ENCODE data around the gene EPGN. TPM values are rescaled to one million over a fixed set of nuclear protein-coding genes. Genes with fewer than 3 reads are reported as not detected.

The EPGN gene
- total and polyA plus RNA-seq, 5 experiments from 2014 or later: 0.70 to 1.6 TPM; not detected in 3

DNA sequence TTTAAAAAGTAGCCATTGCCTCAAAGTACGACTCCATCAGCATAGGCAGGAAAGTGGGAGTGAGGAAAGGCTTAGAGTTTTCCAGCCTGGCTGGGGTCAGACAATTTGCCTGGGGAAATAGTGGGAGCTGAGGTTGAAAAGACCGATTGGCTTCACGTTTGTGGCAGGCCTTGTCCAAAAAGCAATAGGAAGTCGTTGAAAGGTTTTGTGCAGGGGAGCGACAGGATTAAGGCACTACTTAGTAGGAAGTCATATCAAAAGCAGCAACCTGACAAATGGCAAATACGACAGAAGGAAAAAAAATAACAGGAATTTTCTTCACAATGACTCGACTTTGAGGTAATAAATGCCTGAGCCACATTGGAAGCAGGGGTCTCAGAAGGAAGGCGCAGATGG is 56.0 kb downstream of the EPGN start:
- Mint-ChIP-seq H3K27ac (peak overlapping the region in 1 of 10 donors; percentile 45), H3K4me1 (peaks cover 9 to 17% (median 15%) of the 10 kb centered on the region in 4 donors), H3K27me3 (peaks cover 31 to 57% (median 39%) of the 10 kb centered on the region in 5 donors), H3K36me3 (no peaks in the 10 kb centered on the region), H3K9me3 (no peaks in the 10 kb centered on the region), H3K4me3 (peak overlapping the region in 7 of 10 donors; percentile 38 to 83 (median 78))
- POLR2A ChIA-PET: no interaction called here
- peak in 1 of 2 donors; percentile 7 for ATAC-seq
- no peak for DNase-seq

DNA sequence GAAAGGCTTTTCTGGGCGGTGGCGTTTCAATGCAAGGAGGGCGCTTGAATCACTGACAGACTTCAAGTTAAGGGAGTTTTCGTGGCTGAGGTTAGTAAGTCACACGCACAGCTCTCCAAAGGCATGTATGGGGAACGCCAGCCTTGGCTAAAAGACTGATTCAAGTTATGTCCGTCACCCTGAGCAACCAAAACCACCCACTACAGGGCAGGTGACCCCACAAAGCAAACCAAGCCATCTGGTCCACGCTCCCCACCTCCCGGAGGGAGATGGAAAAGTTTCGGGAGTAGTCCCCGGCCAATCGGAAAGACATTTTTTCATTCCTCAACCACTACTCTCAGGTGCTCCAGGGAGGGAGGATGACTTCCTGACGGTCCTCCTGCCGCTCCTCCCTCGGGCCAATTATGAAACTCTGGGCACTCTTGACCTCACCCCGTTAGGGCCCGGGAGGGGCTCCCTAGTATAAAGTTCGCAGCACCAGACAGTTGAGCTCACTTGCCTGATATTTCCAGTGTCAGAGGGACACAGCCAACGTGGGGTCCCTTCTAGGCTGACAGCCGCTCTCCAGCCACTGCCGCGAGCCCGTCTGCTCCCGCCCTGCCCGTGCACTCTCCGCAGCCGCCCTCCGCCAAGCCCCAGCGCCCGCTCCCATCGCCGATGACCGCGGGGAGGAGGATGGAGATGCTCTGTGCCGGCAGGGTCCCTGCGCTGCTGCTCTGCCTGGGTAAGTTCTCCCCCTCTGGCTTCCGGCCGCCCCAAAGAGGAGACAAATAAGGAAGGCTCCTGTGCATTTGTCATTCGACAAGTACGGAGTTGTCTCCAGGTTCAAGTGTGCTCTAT is 56.6 kb downstream of the EPGN start, which contains the start of gene EREG:
Gene EREG (plus strand): TSS at position 494 of the 840 bp plus-strand sequence. CDS start 164 bp downstream, at position 658.
- Mint-ChIP-seq H3K36me3 (no peaks in the 10 kb centered on the region), H3K4me3 (peak within 1 kb of the TSS; percentile 53 to 83 (median 78)), H3K9me3 (no peaks in the 10 kb centered on the region), H3K27me3 (peaks cover 31 to 57% (median 39%) of the 10 kb centered on the region in 5 donors), H3K4me1 (peaks cover 9 to 17% (median 15%) of the 10 kb centered on the region in 4 donors), H3K27ac (peak within 1 kb of the TSS in 1 of 10 donors; percentile 45)
- ATAC-seq (peak; percentile 77 to 81), DNase-seq (peak in 7 of 10 donors; percentile 4 to 64 (median 10))
- POLR2A ChIA-PET: no interaction called here

GRCh38 chr4:74365761-74366160 is 57.5 kb downstream of the EPGN start:
- POLR2A ChIA-PET: no interaction called here
- Mint-ChIP-seq H3K4me1 (peaks cover 9 to 17% (median 15%) of the 10 kb centered on the region in 4 donors), H3K4me3 (peak overlapping the region in 3 of 10 donors; percentile 8 to 79 (median 46)), H3K27me3 (peaks cover 31 to 57% (median 39%) of the 10 kb centered on the region in 5 donors), H3K27ac (no peak overlapping the region), H3K36me3 (no peaks in the 10 kb centered on the region), H3K9me3 (no peaks in the 10 kb centered on the region)
- DNase-seq: no peak
- no peak for ATAC-seq

Other genes starting within 250 kb of the EPGN start
- not detected for gene CXCL2, start 209.3 kb upstream of the EPGN start, total RNA-seq
- not detected for gene CXCL2, start 209.3 kb upstream of the EPGN start, polyA plus RNA-seq
- 10 to 100 TPM; 13.3 to 14.8 TPM for gene MTHFD2L, start 150.4 kb upstream of the EPGN start, total RNA-seq
- gene MTHFD2L, start 150.4 kb upstream of the EPGN start, polyA plus RNA-seq: 1 to 10 TPM; 5.2 to 7.8 (median 6.5) TPM
- not detected for gene EREG, start 56.7 kb downstream of the EPGN start, total RNA-seq
- gene EREG, start 56.7 kb downstream of the EPGN start, polyA plus RNA-seq: not detected
- gene AREG, start 136.7 kb downstream of the EPGN start, total RNA-seq: under 1 TPM; 0.47 to 0.52 TPM
- gene AREG, start 136.7 kb downstream of the EPGN start, polyA plus RNA-seq: 1 to 10 TPM in 2 of 3 donors, under 1 TPM in 1; 0.98 to 9.0 (median 2.2) TPM

All from naive thymus-derived CD8-positive, alpha-beta T cell (primary cell).